HG02588 (cell line): ENCODE results near the gene FAM200A.
"Not testable (repeated sequence)": the region's sequence is repeated elsewhere in the genome, so short reads cannot be mapped to it uniquely, and the experiment has no call there.

Source experiments
- ATAC-seq: cut with Tn5 transposase; IDR thresholded peaks from one replicate; pipeline ENCODE4 v1.9.1; 2021; ENCODE audit warnings: mild to moderate bottlenecking, moderate library complexity; ENCODE audit not compliant: unreplicated experiment

FAM200A gene

GRCh38 chr7:99559175-99559915 is 7.4 kb upstream of the FAM200A start:
- no peak for ATAC-seq

DNA sequence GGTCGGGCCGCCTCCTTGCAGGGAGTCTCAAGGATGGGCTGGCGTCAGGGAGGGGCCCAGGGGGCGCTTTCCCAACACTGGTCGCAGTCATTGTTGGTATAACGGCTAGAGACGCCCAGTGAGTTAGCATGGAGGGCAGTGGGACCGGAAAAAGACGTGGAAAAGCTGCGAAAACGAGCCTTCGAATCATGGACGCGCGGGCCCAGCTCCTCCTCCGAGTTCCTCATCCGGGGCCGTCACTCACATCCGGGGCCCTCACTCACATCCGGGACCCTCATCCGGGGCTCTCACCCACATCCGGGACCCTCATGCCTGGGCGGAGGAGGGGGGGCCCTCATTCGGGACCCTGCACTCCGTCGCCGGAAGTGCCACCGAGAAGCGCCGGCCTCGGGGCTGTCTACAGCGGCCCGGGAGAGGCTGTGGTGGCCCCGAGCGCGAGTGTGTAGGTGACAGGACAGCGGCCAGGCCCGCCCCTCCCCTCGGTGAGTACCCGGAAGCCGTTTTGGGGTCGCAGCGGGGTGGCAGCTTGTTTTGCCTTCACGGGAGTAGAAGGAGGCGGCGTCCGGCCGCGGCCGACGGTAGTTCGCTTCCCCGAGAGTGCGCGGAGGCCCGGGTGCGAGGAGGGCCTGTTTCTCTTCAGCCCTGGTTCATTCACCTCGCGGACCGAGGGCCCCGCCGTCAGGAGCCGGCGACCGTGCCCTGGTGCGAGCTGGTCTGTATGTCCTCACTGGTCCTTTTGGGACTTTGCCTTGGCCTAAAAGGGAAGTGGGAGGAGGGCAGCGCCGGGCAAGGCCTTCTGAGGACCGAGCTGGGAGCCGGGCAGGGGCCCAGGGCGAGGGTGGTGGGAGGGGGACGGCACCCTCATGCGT is 6.6 kb upstream of the FAM200A start, which contains the start of gene ZNF655:
ZNF655 (plus strand) TSS at position 337 of the 869 bp plus-strand sequence. CDS start 1,918 bp downstream, outside the sequence.
- ATAC-seq: peak; percentile 78

DNA sequence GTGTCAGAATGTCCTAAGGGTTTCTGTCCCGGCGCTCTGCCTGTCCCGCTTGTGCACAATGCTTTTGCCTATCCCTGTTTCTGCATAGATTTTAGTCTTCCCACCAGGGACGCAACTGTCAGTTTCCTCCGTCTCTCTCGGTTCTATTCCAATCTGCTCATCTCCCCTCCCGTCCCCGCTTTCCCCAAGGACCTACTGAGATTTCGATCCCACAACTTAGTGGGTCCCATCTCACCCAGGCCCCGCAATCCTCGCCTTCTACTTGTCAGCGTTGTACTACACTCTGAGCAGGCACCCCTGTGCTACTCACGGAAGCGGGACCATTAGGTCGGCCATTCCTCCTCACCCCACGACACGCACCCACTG is 6.0 kb upstream of the FAM200A start:
- peak; percentile 55 for ATAC-seq

DNA sequence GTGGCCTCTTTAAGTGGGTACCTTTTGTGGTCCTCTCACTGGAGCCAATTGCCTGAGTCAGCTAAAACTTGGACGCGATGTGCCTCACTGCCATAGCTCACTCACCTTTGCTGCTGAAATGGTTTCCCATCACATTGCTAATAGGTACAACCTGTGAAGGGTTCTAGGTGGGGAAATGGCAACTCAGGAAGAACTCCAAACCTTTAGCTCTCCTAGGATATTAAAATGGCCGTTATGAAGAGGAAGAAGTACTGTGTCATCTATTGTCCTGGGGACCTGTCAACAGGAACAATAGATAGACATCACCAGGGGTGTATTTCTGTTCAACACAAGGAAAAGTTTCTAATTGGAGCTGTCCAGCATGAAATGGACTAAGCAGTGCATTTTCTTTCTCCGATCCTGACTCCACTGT is 5.3 kb upstream of the FAM200A start:
- ATAC-seq: no peak

DNA sequence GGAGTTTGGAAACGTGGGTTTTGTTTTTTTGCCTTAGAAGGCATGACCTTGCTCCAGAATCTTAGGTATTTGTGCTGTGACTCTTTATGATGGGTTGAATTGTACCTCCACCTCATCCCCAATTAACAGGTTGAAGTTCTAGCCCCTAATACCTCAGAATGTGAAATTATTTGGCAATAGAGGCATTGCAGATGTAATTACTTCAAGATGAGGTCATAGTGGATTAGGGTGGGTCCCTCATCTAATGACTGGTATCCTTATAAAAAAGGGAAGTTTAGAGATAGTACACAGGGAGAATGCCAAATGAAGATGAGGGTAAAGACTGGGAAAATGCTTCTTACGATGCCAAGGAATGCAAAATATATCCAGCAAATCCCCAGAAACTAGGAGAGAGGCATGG is 3.0 kb upstream of the FAM200A start:
- no peak for ATAC-seq

- no peak for ATAC-seq
Measured at GRCh38 chr7:99553039-99553438, 1.1 kb upstream of the FAM200A start.

DNA sequence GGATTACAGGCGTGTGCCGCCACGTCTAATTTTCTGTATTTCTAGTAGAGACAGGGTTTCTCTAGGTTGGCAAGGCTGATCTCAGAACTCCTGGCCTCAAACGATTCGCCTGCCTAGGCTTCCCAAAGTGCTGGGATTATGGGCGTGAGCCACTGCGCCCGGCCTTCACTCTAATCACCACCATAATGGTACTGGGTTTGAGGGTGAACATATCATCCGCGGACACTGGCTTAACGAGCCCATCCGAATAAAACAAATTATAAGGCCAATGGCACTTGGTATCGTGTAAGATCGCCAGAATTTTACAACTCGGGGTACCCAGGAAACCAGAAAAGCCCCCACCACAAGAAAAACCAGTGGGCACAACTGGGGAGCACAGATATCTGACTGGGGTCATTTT is 580 bp downstream of the FAM200A start:
- no peak for ATAC-seq

GRCh38 chr7:99549545-99549944 is 2.4 kb downstream of the FAM200A start:
- not testable (repeated sequence) for ATAC-seq

GRCh38 chr7:99545308-99545707 is 6.6 kb downstream of the FAM200A start:
- not testable (repeated sequence) for ATAC-seq

GRCh38 chr7:99543916-99544315 is 8.0 kb downstream of the FAM200A start:
- no peak for ATAC-seq

- no peak for ATAC-seq
Measured at GRCh38 chr7:99543081-99543671, 8.7 kb downstream of the FAM200A start.

GRCh38 chr7:99541212-99541611 is 10.7 kb downstream of the FAM200A start:
- ATAC-seq: no peak

DNA sequence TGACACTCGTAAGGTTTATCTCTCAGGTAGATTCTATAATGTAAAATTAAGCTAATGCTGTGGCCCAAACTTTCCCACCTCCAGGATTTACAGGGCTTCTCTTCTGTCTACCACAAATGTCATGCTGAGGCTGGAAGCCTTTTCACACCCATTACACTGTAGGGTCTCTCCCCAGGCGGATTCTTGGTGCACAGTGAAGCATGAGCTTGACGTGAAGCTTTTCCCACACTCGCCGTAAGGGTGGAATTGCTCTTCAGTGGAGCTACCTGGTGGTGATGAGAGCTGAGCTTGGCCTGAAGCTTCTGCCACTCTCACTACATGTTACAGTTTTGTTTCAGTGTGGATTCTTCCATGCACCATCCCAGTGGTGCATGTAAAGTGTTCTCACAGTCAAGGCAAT is 11.4 kb downstream of the FAM200A start:
- ATAC-seq: no peak

DNA sequence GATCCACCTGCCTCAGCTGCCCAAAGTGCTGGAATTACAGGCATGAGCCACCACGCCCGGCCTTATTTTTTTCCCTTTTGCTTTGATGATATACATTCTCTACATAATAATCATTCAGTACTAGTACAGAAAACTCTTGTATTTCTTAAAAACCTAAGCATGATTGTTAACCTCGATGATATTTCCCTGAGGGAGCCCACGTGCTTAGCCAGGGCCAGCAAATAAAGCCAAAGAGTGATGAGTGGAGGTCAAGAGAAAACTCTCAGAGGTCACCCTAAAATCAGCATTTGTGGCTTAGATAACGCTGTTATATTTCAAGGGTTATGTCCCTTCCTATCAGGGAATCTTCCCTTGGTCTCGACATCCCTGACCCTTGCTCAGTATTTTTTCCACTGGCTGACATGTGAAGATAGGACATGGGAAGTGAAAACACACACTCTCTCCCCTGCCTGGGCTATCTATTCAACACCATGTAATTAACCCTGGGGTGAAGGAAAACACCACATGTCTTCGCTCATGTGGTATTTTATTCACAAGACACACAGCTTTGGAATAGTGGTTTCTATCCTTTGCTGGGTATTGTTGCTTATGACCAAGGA is 12.6 kb downstream of the FAM200A start:
- ATAC-seq: no peak

DNA sequence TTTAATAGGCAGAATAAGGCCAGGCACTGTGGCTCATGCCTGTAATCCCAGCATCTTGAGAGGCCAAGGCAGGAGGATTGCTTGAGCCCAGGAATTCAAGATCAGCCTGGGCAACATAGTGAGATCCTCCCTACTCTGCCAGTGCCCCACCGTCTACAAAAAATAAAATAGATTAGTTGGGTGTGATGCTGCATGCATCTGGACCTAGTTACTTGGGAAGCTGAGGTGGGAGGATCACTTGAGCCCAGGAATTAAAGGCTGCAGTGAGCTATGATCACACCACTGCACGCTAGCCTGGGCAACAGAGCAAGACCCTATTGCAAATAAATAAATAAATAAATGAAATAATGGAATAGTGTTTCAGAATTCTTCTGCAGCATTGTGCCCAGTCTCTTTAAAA is 16.2 kb downstream of the FAM200A start:
- ATAC-seq: no peak

DNA sequence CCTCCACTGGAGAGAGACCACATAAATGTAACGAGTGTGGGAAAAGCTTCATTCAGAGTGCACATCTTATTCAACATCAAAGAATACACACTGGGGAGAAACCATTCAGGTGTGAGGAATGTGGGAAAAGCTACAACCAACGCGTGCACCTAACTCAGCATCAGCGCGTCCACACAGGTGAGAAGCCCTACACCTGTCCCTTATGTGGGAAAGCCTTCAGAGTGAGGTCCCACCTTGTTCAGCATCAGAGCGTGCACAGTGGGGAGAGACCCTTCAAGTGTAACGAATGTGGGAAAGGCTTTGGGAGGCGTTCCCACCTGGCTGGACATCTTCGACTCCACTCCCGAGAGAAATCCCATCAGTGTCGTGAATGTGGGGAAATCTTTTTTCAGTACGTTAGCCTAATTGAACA is 20.6 kb downstream of the FAM200A start:
- ATAC-seq: no peak

DNA sequence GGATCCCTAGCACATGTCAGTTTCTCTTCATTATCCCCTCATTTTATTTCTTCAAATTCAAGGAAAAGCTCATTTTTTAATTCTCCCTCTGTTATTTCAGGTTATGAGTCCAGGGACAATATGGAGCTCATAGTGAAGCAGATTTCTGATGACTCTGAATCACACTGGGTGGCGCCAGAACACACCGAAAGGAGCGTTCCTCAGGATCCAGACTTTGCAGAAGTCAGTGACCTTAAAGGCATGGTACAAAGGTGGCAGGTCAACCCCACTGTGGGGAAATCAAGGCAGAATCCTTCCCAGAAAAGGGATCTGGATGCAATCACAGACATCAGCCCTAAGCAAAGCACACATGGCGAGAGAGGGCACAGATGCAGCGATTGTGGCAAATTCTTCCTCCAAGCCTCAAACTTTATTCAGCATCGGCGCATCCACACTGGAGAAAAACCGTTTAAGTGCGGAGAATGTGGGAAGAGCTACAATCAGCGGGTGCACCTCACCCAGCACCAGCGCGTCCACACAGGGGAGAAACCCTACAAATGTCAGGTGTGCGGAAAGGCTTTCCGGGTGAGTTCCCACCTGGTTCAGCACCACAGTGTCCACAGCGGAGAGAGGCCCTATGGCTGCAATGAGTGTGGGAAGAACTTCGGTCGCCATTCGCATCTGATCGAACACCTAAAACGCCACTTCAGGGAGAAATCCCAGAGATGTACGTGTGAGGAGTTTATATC is 26.0 kb downstream of the FAM200A start:
- no peak for ATAC-seq

DNA sequence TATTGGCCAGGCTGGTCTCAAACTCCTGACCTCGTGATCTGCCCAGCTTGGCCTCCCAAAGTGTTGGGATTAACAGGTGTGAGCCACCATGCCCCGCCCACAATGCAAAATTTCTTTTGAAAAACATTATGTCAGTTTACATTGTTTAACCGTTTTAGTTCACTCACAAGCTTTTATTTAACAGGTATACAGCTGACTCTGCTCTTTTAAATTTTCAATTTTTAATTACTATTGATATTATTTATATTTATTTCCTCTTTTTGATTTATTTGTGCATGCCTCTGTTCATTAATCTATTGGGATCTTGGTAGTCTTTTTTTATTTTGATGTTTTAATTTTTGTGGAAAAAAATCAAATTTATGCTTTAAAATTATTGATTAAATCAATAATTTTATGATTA is 30.5 kb downstream of the FAM200A start:
- ATAC-seq: no peak

DNA sequence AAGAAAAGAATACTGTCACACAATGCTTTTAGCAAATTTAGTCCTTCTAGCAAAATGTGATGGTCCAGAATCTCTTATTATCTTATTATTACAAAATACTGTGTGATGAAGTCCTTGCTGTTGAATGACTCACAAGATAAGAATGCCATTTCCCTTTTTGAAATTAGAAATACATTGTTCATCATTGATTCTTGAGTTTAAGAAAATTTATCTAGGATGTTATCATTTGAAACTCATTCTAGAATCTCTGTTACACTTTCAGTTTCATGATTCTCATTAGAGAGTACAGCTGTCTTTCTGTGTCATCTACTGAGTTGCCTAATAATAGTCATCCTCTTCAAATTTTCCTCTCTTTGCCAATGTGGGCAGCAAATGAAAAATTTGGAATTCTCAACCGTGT is 37.9 kb downstream of the FAM200A start:
- no peak for ATAC-seq

- ATAC-seq: no peak
Measured at GRCh38 chr7:99505324-99505662, 46.6 kb downstream of the FAM200A start.
